Right lobe of liver (tissue), 6 donors: ENCODE measurements around the gene CLDND2. TPM values are rescaled to one million over a fixed set of nuclear protein-coding genes. Genes with fewer than 3 reads are reported as not detected.
A peak's percentile ranks its signal among the peaks of the same experiment; 100 is the strongest.

Experiments used
- ATAC-seq, 4 donors: fragments of 200-7000 bp; cut with Tn5 transposase; one replicate each; pipeline ENCODE4 v1.9.1; 2020; ENCODE audit warnings: mild to moderate bottlenecking in 4 of 4, moderate library complexity in 4 of 4
- DNase-seq, 3 donors: peaks; one replicate each; pipeline ENCODE4 v3.0.0-alpha.2; 2020
- H3K27ac ChIP-seq, 3 donors: fragments of 200-600 bp; one replicate each; pipeline ENCODE4 v1.8.0; 2022
- H3K27me3 ChIP-seq, 2 donors: fragments of 200-600 bp; one replicate each; pipeline ENCODE4 v1.8.0; 2022
- H3K36me3 ChIP-seq, 4 donors: fragments of 200-600 bp; sonication (generic) in 1 of 4; one replicate each; pipeline versions ENCODE4 v1.5.1 to v1.8.0; 2017 to 2022; ENCODE audit warnings: control low read depth in 1 of 4
- H3K4me1 ChIP-seq, 4 donors: fragments of 200-600 bp; sonication (generic) in 1 of 4; one replicate each; pipeline versions ENCODE4 v1.5.1 to v1.8.0; 2017 to 2022; ENCODE audit warnings: control low read depth in 1 of 4
- H3K4me3 ChIP-seq, 3 donors: fragments of 200-600 bp; one replicate each; pipeline ENCODE4 v1.8.0; 2022
- H3K9me3 ChIP-seq, 4 donors: fragments of 200-600 bp; sonication (generic) in 1 of 4; one replicate each; pipeline versions ENCODE4 v1.5.1 to v1.8.0; 2017 to 2022; ENCODE audit warnings: control low read depth in 1 of 4
- POLR2A ChIP-seq: fragments of 450-650 bp; IDR thresholded peaks from one replicate; pipeline ENCODE4 v1.6.1; 2017; ENCODE audit warnings: antibody characterized with exemption, mild to moderate bottlenecking
- WGBS: methylation state at CpG from one replicate; pipeline ENCODE4 v1.1.6; 2018; ENCODE audit warnings: low coverage, low lambda C conversion rate; ENCODE audit not compliant: insufficient coverage; ENCODE audit errors: missing lambda C conversion rate; 5-methylcytosine and 5-hydroxymethylcytosine counted together
- intact Hi-C, 2 donors: fragments of 100-400 bp; cut with DNase I; formaldehyde crosslinking; loops; one replicate each; pipeline versions ENCODE4 v1.11.2 to v1.14.1; 2022
- total RNA-seq, 6 experiments: library from RNA; depleted of rRNA in 2 of 6; stranded (reverse); fragments of >200 nt in 2 of 6; fragmentation: NEBNext Ultra II Directional in 3 of 6; extraction: Animal tissue kit (Norgen Biotek cat#: 25700) in 3 of 6; gene quantifications; one replicate each; pipeline versions ENCODE4 v1.1.0 to v1.2.4, GENCODE V29; 2016 to 2023
- TF ChIP-seq, protein P1 (sequence below), 4 donors: fragments of 200-600 bp in 3 of 4; fragments of 450-650 bp in 1 of 4; IDR thresholded peaks; one replicate each; pipeline versions ENCODE4 v1.5.1 to v1.8.0; 2016 to 2022; ENCODE audit warnings: antibody characterized with exemption in 4 of 4, mild to moderate bottlenecking in 2 of 4
- donor health status: DM: no; HTN: yes; CAD: no.
- donor health status: DM: no; HTN: no; CAD: no.
- donor health status: DM: no; HTN: no; CAD: no.
- donor health status: DM: no; HTN: yes; CAD: no.
- donor health status: DM: no; HTN: yes; CAD: no.

The CLDND2 gene
- total RNA-seq, 6 experiments from 2014 or later, result 1.00 to 1.2 TPM; not detected in 4

DNA sequence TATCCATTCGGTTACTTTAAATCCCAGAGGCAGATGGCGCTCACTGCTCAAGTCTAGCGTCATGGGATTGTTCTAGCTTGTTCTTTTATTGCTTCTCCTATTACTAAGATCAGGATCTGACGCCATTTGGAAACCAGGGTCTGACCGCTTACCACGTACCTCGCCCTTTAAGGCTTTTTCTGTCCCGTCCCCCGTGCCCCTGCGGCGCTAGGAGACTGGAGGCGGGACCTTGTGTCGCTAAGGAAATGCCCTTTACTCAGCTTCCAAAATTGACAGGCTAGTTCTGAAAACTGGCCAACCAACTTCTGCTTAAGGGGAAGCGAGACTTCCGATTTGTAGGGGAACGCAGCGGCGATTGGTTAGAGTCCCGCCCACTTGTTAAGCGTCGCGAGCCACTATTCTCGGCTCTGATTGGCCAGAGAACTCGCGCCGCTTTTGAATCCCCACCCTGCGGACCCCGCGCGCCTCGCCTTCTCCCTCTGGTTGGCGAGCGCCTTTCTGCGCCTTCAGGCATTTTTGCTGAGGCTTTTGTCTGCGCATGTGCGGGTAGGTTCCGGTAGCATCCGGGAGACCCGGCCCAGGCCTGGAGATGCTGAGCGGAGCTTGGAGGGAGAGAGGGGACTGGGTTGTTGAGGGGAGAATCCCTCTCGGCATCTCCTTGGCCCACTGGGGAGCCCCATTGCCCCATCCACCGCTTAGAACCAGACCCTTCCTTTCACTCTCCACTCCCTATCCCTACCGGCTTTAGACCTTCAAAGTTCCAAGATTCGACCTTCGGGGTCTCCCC lies 25.4 kb upstream of the CLDND2 start:
- no peaks in the 10 kb centered on the region for H3K36me3 ChIP-seq
- no peaks in the 10 kb centered on the region for H3K9me3 ChIP-seq
- peaks cover 0 to 3% (median 0%) of the 10 kb centered on the region in 4 donors for H3K4me1 ChIP-seq
- TF ChIP-seq, protein P1, sequence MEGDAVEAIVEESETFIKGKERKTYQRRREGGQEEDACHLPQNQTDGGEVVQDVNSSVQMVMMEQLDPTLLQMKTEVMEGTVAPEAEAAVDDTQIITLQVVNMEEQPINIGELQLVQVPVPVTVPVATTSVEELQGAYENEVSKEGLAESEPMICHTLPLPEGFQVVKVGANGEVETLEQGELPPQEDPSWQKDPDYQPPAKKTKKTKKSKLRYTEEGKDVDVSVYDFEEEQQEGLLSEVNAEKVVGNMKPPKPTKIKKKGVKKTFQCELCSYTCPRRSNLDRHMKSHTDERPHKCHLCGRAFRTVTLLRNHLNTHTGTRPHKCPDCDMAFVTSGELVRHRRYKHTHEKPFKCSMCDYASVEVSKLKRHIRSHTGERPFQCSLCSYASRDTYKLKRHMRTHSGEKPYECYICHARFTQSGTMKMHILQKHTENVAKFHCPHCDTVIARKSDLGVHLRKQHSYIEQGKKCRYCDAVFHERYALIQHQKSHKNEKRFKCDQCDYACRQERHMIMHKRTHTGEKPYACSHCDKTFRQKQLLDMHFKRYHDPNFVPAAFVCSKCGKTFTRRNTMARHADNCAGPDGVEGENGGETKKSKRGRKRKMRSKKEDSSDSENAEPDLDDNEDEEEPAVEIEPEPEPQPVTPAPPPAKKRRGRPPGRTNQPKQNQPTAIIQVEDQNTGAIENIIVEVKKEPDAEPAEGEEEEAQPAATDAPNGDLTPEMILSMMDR (IDR thresholded peaks at IDR 0.05), result no peak
- no peak for TF ChIP-seq POLR2A
- 2% methylated on average over 34 of the region's 45 CpGs for WGBS
- intact Hi-C loops, result no loop called here
- H3K27me3 ChIP-seq, result no peaks in the 10 kb centered on the region
- peak overlapping the region; percentile 39 to 59 (median 52) for H3K27ac ChIP-seq
- peak overlapping the region; percentile 19 to 45 (median 31) for H3K4me3 ChIP-seq
- ATAC-seq, result peak; percentile 96 to 98 (median 98)
- peak; percentile 87 to 94 (median 92) for DNase-seq

DNA sequence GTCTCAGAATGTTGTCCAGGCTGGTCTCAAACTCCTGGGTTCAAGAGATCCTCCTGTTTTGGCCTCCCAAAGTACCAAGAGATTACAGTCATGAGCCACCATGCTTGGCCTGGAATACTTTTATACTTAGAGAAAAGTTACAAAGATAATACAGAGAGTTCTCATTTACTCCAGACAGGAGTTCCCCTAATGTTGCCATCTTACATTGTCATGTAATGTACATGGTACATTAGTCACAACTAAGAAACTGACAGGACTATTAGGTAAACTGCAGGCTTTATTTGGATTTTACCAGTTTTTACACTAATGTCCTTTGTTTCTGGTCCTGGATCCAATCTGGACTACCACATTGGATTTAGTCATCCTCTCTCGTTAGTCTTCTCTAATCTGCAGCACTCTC lies 23.9 kb upstream of the CLDND2 start:
- WGBS, result 91% methylated on average over 1 of the region's 1 CpG
- Histone ChIP-seq H3K4me1 (peaks cover 0 to 3% (median 0%) of the 10 kb centered on the region in 4 donors), H3K36me3 (no peaks in the 10 kb centered on the region), H3K27ac (no peak overlapping the region), H3K9me3 (no peaks in the 10 kb centered on the region), H3K4me3 (no peak overlapping the region), H3K27me3 (no peaks in the 10 kb centered on the region)
- no peak for DNase-seq
- no peak for TF ChIP-seq POLR2A
- TF ChIP-seq, protein P1 (IDR thresholded peaks at IDR 0.05), result no peak
- intact Hi-C loops, result no loop called here
- ATAC-seq, result no peak

DNA sequence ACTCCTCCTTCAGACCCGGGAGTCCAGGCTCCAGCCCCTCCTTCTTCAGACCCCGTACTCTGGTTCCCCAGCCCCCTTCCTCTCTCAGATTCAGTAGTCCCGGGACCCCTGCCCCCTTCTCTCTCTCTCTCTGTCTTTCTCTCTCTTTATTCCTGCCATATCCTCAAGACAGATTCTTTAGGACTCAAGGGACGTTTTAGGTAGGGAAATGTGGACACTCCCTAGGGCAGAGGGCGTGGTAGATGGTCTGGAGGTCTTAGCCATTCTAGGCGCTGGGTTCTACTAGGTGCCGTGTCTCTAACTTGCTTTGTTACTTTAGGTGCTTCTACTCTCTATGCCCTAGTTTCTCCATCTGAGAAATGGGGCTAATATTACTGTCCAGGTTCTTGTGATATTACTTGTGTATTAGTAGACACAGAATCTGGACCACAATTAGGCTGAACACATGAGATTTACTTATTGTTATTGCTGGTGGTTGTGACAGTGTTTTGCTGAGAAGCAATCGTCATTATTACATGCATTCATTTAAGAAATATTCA lies 22.3 kb upstream of the CLDND2 start:
- ATAC-seq (no peak), DNase-seq (no peak)
- Histone ChIP-seq H3K27me3 (no peaks in the 10 kb centered on the region), H3K4me3 (no peak overlapping the region), H3K36me3 (no peaks in the 10 kb centered on the region), H3K27ac (no peak overlapping the region), H3K9me3 (no peaks in the 10 kb centered on the region), H3K4me1 (peaks cover 0 to 3% (median 0%) of the 10 kb centered on the region in 4 donors)
- WGBS, result 62% methylated on average over 8 of the region's 8 CpGs
- no peak for TF ChIP-seq POLR2A
- TF ChIP-seq, protein P1 (IDR thresholded peaks at IDR 0.05), result no peak
- intact Hi-C loops, result no loop called here

DNA sequence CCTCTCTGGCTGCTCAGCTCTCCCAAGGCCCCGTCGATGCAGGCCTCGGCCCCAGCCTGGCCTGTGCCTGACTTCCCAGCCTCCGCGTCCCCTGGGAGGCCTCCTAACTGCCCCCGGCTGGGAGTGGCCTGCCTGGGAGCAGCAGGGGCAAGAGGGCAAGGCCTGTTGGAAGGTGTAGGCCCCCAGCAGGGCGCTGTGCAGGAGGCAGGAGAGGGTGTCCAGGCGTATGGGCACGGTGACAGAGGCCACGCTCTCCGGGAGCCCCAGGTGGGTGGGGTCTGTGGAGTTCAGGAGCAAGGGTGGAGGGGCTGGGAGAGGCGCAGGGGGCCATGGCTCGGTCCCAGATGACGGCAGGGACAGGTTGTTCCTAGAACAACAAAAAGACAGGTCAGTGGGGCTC lies 20.3 kb upstream of the CLDND2 start:
- ATAC-seq (peak in 1 of 4 donors; percentile 27), DNase-seq (no peak)
- Histone ChIP-seq H3K36me3 (no peaks in the 10 kb centered on the region), H3K9me3 (no peaks in the 10 kb centered on the region), H3K27ac (no peak overlapping the region), H3K27me3 (no peaks in the 10 kb centered on the region), H3K4me3 (no peak overlapping the region), H3K4me1 (no peaks in the 10 kb centered on the region)
- 71% methylated on average over 3 of the region's 14 CpGs for WGBS
- intact Hi-C loops, result no loop called here
- TF ChIP-seq, protein P1 (IDR thresholded peaks at IDR 0.05), result no peak
- TF ChIP-seq POLR2A, result no peak
